ENCODE data around the gene BCL11B.
"Not testable (repeated sequence)": the region's sequence is repeated elsewhere in the genome, so short reads cannot be mapped to it uniquely, and the experiment has no call there.

BCL11B gene

DNA sequence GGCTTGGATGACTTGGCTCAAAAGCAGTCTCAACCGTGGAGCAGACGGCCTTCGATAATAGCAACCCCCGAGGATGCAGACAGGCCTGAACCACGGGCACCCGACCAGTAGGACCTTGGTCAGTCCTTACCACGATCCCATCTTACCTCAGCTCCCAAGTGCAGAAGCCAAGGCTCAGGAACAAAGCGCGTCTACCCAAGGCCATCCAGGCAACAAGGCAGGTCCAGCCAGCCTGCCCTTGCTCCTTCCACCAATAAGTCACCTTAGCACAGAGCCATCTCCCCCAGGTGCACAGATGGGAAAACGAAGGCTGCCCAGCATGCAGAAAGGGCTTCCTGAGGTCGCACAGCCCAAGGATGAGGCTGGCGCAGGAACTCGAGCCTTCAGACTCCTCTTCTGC, 77.3 kb downstream of the BCL11B start:
- DNase-seq = no peak

DNA sequence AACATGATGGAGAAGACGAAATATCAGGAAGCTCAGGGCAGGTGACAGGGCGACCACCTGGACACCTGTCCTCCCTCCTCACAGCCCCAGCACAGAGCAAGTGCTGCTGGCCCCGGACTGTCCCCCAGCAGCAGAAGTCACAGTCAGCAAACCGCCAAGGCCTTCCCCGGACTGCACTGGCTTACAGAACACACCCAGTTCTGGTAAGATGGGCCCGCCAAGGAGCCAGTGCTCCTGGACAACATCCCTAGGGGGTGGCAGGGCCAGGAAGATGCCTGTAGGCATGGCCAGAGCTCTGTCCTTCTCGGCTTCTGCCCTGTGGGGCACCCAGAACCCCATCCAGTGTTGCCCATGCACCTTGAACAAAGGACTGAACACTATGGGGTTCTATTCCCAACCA, 77.9 kb downstream of the BCL11B start:
- DNase-seq = no peak

DNA sequence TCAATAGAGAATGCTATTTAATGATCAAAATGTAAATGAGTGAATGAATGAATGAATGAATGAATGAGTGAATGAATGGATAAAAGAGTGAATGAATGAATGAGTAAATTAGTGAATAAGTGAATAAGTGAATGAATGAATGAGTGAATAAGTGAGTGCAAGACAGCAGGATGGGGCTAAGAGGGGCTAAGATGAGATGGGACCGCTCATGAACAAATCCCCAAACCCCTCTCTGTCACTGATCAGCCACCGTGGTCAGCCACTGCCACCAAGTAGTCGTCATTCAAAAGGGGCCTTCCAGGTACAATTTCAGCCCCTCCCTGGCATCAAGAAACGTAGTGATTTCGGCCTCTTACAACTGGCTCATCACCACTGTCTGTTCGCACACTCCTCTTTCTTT, 79.2 kb downstream of the BCL11B start:
- no peak for DNase-seq

DNA sequence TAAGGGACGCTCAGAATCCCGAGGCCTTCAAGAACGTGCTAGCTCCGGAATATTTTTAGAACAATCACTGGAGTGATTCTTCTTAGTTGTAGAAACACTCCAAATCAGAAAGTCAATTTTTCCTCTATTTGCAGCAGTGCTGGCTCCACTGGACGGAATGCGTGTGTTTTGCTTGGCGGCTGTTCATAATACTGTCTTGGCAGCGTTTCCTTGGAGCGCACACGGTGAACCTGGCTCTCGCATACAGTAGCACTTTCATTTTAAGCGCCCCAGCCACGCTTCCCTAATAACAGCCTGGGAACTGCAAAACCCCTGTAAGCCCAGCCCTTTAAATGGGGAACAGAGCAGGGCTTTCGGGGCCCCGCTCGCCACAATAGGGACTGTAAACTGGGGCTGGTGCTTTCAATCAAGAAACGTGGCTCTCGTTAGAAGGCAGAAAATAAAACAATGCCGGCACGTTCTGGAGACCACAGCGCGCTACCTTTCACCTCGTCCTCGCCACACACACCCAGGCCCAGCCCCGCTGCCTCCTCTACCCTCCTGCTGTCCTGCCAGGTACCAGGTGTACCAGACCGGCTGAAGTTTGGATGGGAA, 79.9 kb downstream of the BCL11B start:
- peak; percentile 77 to 88 for DNase-seq

DNA sequence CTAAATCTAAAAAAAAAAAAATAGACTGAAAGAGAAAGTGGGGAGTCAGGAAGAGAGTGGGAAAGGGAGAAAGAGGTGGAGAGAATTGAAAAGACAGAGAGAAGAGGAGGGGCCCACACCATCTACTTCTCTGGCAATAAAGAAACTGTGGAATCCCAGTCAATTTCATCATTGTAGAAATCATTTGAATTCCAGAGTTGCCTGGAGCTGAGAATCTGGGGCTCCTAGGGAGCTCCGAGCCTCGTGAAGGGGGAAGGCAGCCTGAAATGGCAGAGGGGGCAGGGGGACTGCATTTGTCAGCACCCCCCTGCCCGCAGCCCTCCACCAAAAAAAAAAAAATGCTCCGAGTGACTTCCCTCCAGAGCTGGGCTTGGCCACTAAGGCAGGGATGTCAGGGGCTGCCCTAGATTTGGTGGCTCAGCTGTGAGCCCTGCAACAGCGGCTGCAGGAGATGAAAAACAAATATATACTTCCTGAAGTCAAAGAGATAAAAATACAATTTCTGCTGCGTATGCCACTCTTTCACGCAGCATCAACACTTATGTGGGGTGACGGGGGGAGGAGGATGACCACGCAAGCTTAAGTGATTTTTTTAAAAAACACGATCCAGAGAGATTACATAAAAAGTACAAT, 80.5 kb downstream of the BCL11B start:
- DNase-seq = no peak

DNA sequence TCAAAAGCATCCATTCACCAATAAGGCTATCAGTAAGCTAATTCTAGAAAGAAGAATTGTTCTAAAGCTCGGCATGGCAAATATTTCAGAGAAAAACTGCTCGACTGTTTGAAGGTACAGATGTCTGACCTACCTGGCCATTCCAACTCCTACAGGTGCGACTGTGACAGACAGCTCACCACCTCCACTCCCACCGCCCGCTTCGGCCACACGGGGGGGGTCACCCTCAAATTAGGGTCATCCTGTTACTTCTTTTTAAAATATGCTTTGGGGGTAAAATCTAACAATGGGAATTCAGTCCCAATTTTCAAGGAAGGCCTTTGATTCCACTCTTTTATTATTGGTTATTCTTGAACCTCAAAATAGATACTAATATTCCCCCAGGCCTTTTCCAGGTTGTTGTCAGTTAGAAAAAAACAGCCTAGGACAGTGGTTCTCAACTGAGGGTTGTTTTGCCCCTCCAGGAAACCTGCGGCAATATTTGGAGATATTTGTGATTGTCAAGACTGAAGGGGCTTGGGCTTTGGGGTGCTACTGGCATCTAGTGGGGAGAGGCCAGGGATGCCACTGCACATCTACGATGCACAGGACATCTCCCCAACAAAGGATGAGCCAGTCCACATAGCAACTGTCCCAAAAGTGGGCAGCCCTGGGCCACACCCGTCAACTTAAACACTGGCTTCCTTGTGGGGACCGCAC, 81.2 kb downstream of the BCL11B start:
- no peak for DNase-seq

DNA sequence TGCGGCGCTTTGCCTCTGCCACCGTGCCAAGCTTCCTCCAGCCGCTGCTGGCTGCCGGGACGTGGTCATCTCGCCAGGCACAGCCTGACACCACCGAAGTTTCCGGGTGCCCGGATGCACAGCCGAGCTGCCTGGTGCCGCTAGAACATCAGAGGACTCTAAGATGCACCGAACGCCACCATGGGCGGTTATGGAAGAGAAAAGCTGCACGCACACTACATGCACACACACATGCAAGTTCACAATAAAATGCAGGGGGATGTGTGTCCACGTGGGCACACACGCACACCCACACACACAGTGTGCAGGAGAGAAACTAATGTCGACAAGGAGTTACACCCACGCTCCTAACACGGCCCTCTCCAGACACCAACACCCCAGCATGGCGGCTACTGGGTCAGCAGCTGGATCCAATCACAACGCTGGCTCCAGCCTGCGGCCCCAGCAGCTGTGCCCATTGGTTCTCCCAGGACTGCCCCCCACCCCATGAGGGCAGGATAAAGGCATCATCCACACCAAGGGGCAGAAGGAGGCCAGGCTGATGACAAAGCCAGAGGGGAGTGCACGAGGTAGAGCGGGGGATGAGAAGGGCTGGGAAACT, 82.7 kb downstream of the BCL11B start:
- no peak for DNase-seq

DNA sequence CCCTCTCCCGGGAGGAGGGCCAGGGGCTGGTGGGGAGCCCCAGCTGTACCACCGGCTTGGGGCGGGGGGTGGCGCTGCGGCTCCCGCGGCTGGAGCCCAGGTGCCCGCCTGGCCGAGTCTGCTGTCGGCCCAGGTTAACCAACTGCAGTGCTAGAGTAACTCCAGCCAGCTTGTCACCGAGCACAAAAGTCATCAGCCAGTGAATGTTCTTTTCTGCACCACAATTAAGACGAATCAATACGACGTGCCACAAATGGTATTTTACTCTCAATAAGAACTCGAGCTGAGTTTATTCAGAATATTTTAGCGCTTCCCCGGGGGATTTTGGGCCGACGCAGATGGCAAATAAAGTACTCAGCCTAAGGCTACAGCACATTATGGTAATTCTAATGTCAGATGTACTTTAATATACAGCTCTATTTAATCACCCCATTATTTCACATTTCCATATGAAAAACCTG, 83.2 kb downstream of the BCL11B start:
- no peak for DNase-seq

DNA sequence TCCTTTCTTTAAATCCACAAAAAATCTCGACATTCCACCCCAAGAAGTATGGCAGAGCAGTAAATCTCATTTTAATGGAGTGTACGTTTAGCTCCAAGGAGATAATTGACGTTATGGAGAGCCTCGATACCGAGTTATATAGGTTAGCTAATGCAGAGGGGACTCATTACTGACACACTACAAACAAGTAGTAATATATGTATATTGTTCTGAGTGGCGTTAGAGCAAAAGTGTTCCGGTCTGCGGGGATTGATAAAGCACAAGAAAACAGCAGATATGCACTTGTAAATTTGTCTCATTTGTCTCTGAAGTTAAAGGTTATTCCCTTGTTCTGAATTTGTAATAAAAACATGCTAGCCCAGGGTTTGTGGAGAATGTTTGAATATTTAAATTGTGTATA, 84.1 kb downstream of the BCL11B start:
- no peak for DNase-seq

DNA sequence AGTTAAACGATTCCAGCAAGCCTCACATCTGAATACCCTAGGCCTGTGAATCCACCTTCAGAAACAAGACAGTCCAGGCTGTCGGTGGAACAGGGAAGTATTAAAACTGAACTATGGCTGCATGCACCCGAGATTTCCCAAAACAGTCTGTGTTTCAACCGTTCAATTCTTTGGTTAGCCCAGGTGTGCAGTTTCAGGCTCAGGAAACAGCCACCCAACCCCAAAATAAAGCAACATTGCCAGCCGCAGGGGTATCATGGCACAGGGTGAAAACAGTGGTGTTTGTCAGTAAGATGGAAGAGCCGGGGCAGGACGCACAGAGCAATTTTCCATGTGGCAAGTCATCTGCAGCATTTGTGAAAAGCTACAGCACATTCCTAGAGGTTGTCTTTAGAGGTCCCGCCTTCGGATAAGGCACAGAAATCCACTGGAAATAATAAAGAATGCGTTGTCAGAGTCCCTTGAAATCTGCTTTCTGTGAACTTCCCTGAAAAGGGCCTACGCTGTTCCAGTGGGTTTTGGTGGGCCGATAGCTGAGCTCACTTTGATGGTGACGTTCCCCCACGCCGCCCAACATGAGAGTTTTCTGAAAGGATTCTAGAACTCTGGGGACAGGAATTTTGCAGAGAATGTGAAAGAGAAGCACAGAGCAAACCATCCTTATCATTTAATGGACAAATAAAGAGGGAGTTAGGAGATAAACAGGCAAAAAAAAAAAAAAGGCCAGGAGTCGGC, 84.9 kb downstream of the BCL11B start:
- DNase-seq = no peak

DNA sequence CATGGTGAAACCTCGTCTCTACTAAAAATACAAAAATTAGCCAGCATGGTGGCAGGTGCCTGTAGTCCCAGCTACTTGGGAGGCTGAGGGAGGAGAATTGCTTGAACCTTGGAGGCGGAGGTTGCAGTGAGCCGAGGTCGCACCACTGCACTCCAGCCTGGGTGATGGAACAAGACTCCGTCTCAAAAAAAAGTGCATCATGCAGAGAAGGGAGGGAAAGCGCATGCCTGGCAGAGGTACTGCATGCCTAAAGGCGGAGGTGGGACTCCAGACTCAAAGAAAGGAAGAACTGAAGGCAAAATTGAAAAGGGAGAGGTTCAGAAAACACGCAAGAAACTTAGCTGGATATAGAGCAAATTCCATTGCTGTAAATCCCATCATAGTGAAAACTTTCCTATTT, 85.7 kb downstream of the BCL11B start:
- not testable (repeated sequence) for DNase-seq

DNA sequence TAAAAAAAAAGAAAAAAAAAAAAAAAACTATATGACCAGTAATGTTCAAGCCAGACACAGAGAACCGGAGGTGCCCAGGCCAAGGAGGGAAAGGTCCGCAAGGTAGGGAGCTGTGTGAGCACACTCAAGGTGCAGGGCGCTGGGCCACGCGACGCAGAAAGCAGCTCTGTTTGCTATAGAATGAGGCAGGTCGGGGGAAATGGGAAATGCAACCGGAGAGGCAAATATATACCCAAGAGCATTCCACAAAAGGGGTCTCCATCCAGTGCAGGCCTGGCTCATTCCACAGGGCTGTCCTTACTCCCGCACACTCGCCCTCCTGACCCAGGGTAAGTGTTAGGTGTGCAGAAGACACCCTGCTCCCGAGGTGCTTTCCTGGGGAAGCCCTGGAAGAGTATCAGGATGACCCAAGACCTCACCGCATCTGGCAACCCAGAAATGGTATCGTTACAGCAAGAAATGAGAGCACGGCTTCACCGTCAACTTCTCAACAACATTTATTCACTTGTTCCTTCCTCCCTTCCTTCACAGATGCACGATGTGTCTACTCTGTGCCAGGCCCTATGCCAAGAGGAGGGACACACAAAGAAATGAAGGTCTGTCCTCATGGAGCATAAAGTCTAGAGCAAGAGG, 86.4 kb downstream of the BCL11B start:
- DNase-seq = no peak

DNA sequence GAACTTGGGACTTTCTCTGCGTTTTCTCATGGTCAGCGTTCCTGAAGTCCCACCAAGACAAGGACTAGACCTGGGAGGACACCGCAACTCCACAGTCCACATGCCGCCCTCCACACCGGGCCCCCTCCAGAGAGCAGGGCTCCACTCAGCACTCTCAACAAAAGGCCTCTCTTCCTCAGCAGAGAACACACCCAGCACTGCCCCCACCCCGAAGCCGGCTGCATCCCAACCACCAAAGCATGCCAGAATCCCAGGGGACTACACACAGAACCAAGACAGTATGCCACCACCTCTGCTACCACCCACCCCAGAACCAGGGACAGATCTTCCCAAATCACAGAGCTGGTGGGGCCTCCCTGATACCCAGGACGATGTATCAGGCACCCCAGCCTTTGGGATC, 88.3 kb downstream of the BCL11B start:
- no peak for DNase-seq

DNA sequence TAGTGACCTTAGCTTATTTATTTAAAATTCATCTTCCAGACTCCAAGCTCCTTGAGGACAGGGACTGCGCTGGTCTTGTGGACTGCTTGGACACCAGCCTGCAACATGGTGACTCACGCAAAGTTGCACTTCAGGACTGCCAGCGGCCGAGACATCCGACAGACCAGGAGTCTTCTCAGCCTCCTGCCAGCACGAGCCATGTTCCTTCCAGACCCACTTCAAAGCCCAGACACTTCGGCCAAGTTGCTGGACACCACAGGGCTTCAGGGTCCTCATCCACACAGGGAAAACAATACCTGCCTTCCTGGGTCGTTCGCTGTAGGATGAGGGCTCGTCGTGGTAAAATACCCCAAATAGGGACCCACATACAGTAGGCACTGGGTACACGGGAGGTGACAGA, 88.7 kb downstream of the BCL11B start:
- DNase-seq = no peak

DNA sequence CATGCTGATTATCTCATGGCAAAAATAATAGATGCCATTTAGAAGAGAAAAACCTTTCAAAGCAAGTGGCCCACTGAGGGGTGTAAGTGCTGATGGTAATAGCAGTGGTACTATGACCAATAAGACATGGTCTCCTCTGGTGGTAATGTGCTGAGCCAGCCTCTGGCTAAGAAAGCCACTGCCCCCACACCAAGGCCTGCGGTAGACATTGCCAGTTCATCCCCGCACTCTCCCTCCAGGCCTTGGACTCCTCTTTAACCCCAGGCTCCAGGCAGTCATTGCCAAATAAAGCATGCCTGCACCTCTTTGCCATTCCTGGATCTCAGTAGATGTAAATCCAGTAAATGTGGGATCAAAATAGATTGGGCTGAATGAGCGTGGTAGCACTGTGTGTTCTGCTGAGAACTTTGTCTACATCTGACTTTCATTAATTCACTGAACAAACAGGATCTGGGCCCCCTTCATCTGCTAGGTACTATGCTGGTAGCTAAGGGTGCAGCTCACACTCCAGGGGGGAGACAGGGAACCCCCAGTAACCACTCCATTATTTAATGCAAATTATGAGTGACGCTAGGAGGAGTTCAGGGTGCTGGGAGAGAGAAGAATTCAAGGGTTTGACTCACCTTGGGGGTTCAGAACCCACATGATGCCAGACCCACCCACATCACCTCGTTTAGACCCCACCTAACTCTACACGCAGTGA, 89.3 kb downstream of the BCL11B start:
- no peak for DNase-seq

DNA sequence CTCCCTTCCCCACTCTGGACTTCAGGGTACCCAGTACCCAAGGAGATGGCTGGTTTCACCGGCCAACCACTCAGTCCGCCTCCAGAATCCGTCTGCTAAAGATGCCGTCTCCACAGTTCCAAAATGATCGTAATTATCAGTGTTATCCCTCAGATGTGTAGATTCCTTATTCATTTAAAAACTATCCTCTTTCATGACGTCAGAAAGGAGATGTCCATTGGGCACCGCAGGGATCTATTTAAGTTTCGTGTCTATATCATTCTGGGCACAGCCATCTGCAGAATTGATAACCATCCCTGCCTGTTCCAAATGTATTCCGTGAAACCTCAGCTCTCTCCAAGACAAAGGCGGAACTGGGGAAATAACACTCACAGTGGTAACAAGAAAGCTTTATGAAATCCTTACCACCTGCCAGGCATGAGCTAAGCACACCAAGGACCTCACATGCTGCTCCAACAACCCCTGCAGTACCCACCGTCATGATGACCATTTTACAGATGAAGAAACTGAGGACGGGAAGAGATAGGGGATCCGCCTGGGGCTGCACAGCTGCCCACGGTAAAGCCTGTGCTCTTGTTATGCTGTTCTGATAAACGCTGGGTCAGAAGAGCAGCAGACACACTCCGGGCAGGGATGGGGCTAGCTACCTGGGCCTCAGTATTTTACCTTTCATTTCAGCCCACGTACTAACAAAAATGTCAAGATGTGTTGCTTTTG, 90.0 kb downstream of the BCL11B start:
- no peak for DNase-seq

DNA sequence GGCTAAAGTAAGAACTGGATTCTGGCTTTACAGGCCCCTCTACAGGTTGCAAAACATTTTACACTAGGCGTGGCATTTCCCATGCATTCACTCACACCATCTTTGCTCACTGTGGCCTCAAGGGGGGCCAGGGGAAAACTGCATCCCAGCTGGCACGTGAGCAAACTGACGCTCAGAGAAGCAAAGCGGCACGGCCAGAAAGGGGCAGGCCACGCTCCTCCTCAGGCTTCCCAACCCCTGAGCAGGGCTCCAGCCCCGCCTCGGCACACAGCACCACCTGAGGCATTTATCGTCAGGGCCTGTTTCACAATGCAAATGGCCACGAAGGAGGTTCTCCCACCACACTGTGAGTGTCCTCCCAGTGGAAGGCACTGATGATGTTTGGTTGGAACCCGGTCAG, 90.8 kb downstream of the BCL11B start:
- DNase-seq = no peak

DNA sequence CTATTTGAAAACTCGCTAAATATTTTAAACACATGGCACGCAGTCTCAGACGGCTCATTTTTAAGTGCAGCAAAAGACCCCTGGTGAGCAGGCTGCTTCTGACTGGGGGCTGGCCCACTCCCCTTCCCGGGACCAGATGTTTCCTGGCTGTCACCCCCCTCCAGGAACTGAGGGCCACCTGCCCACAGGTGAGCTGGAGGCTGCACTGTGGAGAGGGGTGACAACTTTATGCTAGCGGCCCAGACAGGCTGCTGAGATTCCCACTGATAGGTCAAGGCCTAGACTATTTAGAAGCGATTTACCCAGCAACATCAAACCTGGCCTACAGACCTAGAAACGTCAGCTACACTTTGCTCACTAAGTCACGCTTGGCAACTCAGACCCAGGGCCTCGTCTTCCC, 92.1 kb downstream of the BCL11B start:
- no peak for DNase-seq

DNA sequence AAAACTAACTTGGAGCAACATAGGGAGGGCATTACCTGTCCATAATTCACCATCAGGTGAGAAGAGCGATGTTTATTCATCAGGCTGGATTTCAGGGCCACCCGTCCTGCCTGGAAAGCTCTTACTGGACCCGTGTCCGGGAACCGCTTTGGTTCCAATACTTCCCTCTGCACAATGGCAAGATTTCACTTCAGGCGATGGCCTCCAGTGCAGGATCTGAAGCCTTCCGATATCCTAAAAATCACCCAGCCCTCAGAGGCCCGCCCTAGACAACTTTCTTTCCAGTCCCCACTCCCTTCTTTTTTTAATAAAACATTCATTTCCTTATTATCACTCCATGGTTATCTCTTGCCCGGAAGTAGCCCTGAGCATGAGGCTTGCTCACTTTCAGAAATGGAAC, 92.5 kb downstream of the BCL11B start:
- no peak for DNase-seq

DNA sequence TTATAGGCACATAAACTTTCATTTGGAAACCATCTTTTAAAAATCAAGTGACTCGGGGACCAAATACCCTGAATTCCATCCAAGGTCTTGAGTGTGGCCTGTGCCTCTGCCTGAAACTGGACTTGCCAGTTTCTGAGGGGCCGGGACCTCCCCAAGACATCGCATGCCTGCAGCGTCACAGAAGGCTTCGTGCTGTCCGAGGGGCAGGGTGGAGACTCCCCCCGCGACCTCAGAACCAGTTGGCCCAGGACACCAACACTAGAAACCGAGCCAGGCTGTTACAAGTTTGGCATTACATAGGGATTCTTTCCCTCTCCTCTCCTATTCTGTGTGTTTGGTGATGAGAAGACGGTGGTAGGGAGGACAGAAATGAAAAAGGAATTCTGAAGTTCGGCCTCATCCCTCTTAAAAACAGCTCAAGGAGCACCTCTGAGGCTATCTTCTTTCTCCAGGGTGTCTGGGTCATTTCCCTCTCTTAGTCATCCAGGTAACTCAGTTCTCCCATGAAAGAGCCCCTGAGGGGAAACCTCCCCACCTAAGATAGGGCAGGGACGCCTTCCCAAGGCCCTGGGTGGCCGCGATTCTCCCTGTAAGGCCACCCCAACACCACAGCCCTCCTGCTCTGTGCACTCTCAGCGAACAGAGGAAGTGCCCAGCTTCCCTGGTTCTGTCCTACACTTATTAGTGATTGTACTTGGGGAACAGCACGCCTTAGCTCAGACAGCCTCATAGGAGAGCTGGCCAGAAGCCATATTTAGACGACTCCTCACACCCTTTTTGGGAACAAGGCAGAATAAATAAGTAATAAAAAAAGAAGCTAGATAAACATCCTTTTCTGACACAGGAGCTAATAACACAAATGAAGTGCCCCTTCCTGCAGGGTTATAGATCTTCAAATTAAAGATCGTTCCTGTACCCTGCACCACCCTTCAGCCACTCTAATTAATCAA, 93.8 kb downstream of the BCL11B start:
- no peak for DNase-seq

All from NCI-H446 (cell line).